ENCODE results near the gene KRTAP5-8.

DNA sequence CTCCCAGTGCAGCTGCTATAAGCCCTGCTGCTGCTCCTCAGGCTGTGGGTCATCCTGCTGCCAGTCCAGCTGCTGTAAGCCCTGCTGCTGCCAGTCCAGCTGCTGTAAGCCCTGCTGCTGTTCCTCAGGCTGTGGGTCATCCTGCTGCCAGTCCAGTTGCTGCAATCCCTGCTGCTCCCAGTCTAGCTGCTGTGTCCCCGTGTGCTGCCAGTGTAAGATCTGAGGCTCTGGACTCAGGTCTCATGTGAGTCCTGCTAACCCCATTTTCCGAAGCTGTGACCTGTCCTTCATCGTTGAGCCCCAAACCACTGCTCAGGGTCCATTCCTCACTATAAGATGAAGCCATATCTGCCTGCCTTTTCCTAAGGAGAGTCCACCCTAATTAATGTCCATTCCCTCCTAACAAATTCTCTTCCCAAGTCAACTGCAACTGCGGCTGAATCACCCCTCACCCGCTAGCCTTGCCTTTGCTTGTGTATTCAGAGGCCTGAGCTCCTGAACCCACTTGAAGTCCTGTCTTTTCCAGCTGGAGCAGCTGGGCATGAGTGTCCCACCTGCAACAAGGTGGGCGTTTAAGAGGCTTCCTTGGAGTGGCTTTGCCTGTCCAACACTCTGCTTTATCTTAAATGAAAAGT is 10.1 kb upstream of the KRTAP5-8 start:
- TF ChIP-seq EZH2 (IDR thresholded peaks at IDR 0.05; ENCODE audit: insufficient read depth, poor library complexity, severe bottlenecking) (no peak), EZH2phosphoT487 (IDR thresholded peaks at IDR 0.05; ENCODE audit: insufficient read depth, low read depth) (no peak)
